ENCODE results near the gene UPK2. TPM values are rescaled to one million over a fixed set of nuclear protein-coding genes. Genes with fewer than 3 reads are reported as not detected.

The UPK2 gene
- total RNA-seq (2022): 3.5 and 5.2 TPM in 2 replicates
- Bru-seq, nascent RNA: percentile 35 among the genes with signal in this experiment
- BruChase-seq, experiment 1, labeled RNA remaining after a 6-hour chase: percentile 36 among the genes with signal in this experiment
- percentile 16 among the genes with signal in this experiment for BruChase-seq, experiment 2, labeled RNA remaining after a 2-hour chase
- long read RNA-seq, partial matches to known transcripts: 2 of 6 reads
- long read RNA-seq, other reads (novel, unspliced or antisense): 2 of 6 reads

DNA sequence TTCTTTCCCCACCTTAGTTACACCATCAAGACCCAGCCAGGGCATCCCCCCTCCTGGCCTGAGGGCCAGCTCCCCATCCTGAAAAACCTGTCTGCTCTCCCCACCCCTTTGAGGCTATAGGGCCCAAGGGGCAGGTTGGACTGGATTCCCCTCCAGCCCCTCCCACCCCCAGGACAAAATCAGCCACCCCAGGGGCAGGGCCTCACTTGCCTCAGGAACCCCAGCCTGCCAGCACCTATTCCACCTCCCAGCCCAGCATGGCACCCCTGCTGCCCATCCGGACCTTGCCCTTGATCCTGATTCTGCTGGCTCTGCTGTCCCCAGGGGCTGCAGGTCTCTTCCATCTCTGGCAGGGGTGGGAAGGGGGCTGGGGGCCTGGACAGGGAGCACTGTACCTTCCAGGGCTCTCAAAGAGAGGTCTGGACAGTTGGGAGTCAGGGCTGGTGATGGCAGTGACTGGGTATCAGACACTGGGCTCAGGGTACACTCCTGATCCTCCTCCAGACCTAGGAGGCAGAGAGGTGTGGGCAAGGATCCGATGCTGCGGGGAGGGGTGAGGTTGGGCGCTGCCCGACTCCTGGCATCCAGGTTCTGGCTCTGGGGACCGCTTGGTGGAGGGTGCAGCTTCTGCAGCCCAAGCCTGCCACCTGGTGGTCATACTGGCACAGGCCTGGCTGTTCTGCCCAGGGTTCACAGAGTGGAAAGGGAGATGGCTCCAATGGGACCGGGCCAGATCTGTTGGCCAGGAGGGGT is at the start of gene UPK2:
Gene UPK2, plus strand, starts transcription at position 205 of the 753 bp plus-strand sequence. Its CDS starts 53 bp downstream, at position 258.
- CTCF ChIA-PET: interaction anchor here (0.6 kb wide), 1 partner anchor 267 kb away, joined by 4 read pairs; no protein-coding TSS in a partner anchor
- Mint-ChIP-seq H3K36me3 (ENCODE audit: insufficient read depth, unreplicated experiment) (no peaks in the 10 kb centered on the region), H3K27me3 (ENCODE audit: unreplicated experiment) (peaks cover 29% of the 10 kb centered on the region), H3K4me3 (ENCODE audit: low read depth, unreplicated experiment) (no peak within 1 kb of the TSS), H3K9me3 (ENCODE audit: low read depth, unreplicated experiment) (no peaks in the 10 kb centered on the region), H3K4me1 (ENCODE audit: low read depth, unreplicated experiment) (peaks cover 10% of the 10 kb centered on the region), H3K27ac (ENCODE audit: unreplicated experiment) (no peak within 1 kb of the TSS)
- peak; percentile 90 for DNase-seq
- TSS peak; percentile 61 for BruUV-seq (replicated peaks)
- intact Hi-C loops (cut with micrococcal nuclease; ENCODE audit: unreplicated experiment): loop anchor here (1.0 to 10.0 kb wide), 3 partner anchors 27 to 271 kb away; no protein-coding TSS in a partner anchor
- TF ChIP-seq CTCF (IDR thresholded peaks at IDR 0.05; ENCODE audit: unreplicated experiment): peak; percentile 81

DNA sequence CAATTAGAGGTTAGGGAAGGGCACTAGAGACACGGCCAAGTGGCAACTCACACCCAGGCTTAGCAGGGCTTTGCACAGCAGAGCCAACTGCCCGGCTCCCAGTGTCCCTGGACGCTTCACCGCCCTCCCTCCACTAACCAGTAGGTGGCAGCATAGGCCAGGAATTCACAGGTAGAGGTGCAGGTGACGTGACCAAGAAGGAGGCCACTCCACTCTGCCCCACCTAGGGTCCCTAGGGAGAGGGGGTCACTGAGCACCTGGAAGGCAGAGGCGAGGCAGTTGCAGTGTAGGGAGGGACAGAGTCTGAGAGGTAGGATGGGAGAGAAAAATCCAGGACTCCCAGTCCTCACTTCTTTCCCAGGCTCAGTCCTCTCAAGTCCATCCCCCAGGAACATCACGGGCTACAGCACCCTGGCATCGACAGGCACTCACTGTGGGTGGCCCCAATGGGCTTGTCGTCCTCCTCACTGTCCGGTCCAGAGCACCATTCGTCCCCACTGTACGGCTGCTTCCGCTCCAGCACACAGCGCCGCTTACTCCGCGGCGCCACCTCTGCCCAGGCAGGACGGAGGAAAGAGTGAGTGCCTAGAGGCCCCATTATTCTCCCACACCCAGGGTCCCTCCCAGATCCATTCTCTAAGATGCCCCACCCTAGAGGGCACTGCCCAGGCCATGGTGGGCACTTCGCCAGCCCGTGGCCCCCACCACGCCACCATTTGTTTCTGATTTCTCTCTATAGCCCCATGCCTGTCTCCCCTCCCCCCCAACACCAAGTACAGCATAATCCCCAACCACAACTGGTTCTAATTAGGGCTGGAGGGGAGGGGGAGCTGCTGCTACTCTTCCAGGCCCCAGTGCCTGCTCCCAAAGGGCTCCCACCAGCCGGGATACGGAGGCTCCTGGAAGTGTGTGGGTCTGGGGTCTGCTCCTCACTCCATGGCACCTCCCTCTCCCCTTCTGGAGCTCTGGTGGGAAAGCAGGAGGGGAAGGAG is 48.8 kb upstream of the UPK2 start:
- peaks cover 67% of the 10 kb centered on the region for H3K36me3 Mint-ChIP-seq (ENCODE audit: insufficient read depth, unreplicated experiment)
- H3K9me3 Mint-ChIP-seq (ENCODE audit: low read depth, unreplicated experiment): no peaks in the 10 kb centered on the region
- CTCF ChIA-PET: interaction anchor here (0.6 to 1.4 kb wide), 2 partner anchors 16 to 133 kb away, joined by 3 to 6 read pairs; no protein-coding TSS in a partner anchor
- peak overlapping the region; percentile 50 for H3K4me3 Mint-ChIP-seq (ENCODE audit: low read depth, unreplicated experiment)
- peak; percentile 88 for DNase-seq
- intact Hi-C loops (cut with micrococcal nuclease; ENCODE audit: unreplicated experiment): loop anchor here (1.0 kb wide), 2 partner anchors 21 to 49 kb away; partner anchors contain the start of gene UPK2
- peak overlapping the region; percentile 74 for H3K27ac Mint-ChIP-seq (ENCODE audit: unreplicated experiment)
- peak; percentile 81 for TF ChIP-seq CTCF (IDR thresholded peaks at IDR 0.05; ENCODE audit: unreplicated experiment)
- peaks cover 29% of the 10 kb centered on the region for H3K4me1 Mint-ChIP-seq (ENCODE audit: low read depth, unreplicated experiment)
- no TSS peak for BruUV-seq (replicated peaks)
- no peaks in the 10 kb centered on the region for H3K27me3 Mint-ChIP-seq (ENCODE audit: unreplicated experiment)

- no peak for DNase-seq
- Mint-ChIP-seq H3K27me3 (ENCODE audit: unreplicated experiment) (no peaks in the 10 kb centered on the region), H3K27ac (ENCODE audit: unreplicated experiment) (no peak overlapping the region), H3K36me3 (ENCODE audit: insufficient read depth, unreplicated experiment) (peaks cover 76% of the 10 kb centered on the region), H3K4me1 (ENCODE audit: low read depth, unreplicated experiment) (peaks cover 30% of the 10 kb centered on the region), H3K4me3 (ENCODE audit: low read depth, unreplicated experiment) (peak overlapping the region; percentile 50), H3K9me3 (ENCODE audit: low read depth, unreplicated experiment) (no peaks in the 10 kb centered on the region)
- BruUV-seq (replicated peaks): no TSS peak
- intact Hi-C loops (cut with micrococcal nuclease; ENCODE audit: unreplicated experiment): no loop called here
- TF ChIP-seq CTCF (IDR thresholded peaks at IDR 0.05; ENCODE audit: unreplicated experiment): no peak
- CTCF ChIA-PET: interaction anchor here (0.6 to 3.1 kb wide), 4 partner anchors 15 to 134 kb away, joined by 3 to 10 read pairs (median 6); no protein-coding TSS in a partner anchor
These were observed 47.8 kb upstream of the UPK2 start for GRCh38 chr11:118908264-118908663.
